H7 (cell line): ENCODE measurements around the gene PPFIA1. TPM values are rescaled to one million over a fixed set of nuclear protein-coding genes. Genes with fewer than 3 reads are reported as not detected.
"Not testable (repeated sequence)": the region's sequence is repeated elsewhere in the genome, so short reads cannot be mapped to it uniquely, and the experiment has no call there.

Source experiments
- DNase-seq: peaks from one replicate; pipeline ENCODE4 v3.0.0; 2012
- H3K27me3 ChIP-seq: 2 replicates; pipeline ENCODE4 v1.6.0; 2011; ENCODE audit warnings: mild to moderate bottlenecking, low read length; ENCODE audit not compliant: control insufficient read depth, insufficient read depth
- H3K36me3 ChIP-seq: replicated peaks from 2 replicates; pipeline ENCODE4 v1.5.1; 2011; ENCODE audit warnings: low read length; ENCODE audit not compliant: control insufficient read depth, insufficient read depth
- H3K4me3 ChIP-seq: 2 replicates; pipeline ENCODE4 v1.5.1; 2011; ENCODE audit warnings: low read depth, mild to moderate bottlenecking, control low read depth, low read length, moderate library complexity; ENCODE audit not compliant: insufficient read depth
- total RNA-seq: library from RNA; depleted of rRNA; stranded (reverse); fragments of >200 nt; shearing (Covaris generic); gene quantifications from 2 replicates; pipeline ENCODE4 v1.2.3, GENCODE V29; 2014

The PPFIA1 gene
- total RNA-seq, 1 experiment from 2014 or later, result 51.5 TPM

DNA sequence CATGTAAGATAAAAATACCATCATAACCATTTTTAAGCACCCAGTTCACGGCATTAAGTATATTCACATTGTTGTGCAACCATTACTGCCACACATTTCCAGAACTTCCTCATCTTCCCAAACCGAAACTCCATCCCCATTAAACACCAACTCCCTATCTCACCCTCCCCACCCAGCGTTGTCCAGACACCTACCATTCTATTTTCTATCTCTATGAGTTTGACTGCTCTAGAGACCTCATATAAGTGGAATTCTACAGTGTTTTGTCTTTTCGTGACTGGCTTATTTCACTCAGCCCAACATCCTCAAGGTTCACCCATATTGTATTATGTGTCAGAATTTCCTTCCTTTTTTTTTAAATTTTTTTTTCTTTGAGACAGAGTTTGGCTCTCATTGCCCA lies 45.2 kb downstream of the PPFIA1 start:
- Histone ChIP-seq H3K36me3 (peaks cover 4% of the 10 kb centered on the region), H3K27me3 (no peaks in the 10 kb centered on the region), H3K4me3 (no peak overlapping the region)
- DNase-seq, result no peak

DNA sequence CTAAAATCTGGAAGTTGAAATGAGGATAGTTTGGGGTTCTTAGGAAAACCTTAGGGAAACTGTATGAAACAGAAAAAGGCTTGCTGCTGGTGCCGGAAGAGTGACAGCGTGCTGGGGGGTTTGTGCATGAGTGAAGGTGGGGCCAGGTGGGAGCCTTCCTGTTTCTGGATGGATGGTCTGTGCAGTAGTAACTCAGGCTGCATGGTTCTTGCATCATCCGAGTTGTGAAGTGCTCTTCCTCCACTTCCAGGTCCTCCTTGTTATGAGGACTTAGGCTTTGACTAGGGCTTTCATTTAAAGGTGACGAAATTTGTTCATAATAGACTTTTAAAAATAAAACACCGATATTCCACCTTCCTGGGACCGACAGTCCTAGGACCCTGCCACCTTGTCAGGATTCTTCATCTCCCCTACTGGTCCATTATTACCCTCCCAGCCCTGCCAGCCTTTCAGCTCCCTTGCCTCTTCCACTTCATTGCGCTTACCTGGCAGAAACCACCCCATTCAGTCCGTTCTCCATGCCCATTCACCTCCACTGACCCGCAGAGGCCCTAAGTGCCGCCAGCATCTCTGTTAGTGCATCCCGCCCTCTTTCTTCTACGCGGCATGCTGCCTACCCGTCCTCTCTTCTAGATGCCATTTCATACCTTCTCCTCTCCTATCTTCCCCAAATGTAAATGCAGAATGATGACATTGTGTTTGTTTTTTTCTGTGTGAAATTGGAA lies 47.3 kb downstream of the PPFIA1 start:
- no peak for DNase-seq
- no peaks in the 10 kb centered on the region for H3K27me3 ChIP-seq
- H3K36me3 ChIP-seq, result peaks cover 9% of the 10 kb centered on the region
- no peak overlapping the region for H3K4me3 ChIP-seq

DNA sequence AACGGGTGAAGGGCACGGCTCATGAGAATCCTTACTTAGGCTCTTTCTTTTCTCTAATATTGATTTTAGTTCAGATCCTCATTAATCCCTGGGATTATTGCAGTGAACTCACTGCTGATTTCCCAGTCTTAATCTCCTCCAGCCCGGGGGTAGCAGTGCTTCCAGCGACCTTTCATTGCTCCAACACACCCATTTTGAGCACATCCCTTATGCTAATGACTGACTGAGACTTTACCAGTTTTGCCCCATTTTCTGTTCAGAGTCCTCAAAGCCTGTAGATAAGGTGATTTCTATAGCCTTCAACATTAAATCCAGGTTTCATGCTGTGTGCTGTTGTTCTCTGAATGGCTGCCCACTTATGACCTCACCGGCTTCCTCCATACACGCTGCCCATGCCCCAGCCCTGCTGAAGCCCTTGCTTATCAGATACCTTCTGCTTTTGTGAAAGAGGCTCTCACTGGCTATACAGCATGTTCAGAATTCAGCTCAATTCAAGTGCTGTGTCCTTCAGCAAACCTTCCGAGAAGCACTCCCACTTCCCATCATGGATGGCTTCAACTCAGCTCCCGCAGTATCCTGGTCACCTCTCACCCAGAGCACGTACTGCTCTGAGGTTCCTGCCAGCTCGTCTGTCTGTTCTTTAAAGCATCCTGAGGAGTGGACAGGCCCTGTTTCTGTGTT lies 49.0 kb downstream of the PPFIA1 start:
- H3K4me3 ChIP-seq, result no peak overlapping the region
- no peak for DNase-seq

DNA sequence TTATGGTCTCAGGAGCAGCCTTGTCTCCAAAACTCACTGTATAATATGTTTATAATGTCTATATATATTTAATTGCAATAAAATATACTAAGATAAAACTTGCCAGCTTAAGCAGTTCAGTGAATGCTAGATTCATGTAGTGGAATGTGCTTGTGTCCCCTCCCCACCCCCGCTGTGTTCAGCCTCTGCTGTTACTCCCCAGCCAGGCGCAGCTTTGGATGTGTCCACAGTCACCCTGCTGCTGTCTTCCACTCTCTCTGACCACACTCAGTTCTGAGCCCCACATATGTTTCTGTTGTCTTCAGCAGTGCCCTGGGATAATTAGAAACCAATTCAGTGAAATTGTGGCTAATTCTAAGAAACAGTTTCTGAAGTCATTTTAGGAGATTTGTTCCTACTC lies 52.2 kb downstream of the PPFIA1 start:
- Histone ChIP-seq H3K27me3 (no peaks in the 10 kb centered on the region), H3K36me3 (peaks cover 18% of the 10 kb centered on the region), H3K4me3 (no peak overlapping the region)
- no peak for DNase-seq

More for the DNA sequence above, 49.0 kb downstream of the PPFIA1 start:
- Histone ChIP-seq H3K27me3 (no peaks in the 10 kb centered on the region), H3K36me3 (peaks cover 12% of the 10 kb centered on the region)

DNA sequence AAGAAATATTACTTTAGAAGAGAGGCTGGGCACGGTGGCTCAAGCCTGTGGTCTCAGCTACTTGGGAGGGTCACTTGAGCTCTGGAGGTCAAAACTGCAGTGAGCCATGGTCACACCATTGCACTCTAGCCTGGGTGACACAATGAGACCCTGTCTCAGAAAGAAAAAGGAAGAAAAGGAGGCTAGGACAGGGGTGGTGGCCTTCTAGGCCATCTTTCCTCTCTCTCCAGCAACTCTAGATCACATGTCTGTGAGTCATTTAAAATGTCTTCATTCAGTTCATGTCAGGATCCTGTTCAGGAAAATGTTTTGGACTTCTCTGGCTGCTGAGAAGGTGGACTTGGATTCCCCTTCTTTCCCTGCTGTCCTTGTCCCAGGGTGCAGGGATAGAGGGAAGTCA lies 53.3 kb downstream of the PPFIA1 start:
- Histone ChIP-seq H3K27me3 (no peaks in the 10 kb centered on the region), H3K36me3 (peaks cover 19% of the 10 kb centered on the region), H3K4me3 (no peak overlapping the region)
- DNase-seq, result no peak

DNA sequence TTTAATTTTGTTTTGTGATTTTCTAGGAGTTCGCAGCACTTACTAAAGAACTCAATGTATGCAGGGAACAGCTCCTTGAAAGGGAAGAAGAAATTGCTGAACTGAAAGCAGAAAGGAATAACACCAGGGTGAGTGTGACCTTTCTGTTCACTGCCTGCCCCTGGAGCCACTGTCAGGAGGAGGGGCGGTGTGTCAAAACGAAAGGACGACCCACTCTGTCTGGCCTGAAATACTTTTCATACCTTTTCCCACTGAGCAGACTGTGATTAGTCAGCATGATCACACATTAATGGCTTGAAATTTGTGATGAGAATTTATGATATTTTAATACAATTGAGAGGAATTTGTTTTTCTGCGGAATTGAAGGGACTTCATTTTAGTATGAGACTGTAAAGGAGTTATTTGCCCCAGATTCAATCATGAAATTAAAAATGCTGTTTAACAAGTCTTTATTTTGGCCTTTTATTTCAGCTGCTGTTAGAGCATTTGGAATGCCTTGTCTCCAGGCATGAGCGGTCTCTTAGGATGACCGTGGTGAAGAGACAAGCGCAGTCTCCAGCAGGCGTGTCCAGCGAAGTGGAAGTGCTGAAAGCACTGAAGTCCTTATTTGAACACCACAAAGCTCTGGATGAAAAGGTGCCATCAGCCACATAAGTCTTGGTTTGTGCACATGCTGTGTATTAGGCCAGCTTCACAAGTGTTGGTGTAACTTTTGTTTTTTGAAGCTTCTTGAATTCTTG lies 54.1 kb downstream of the PPFIA1 start:
- H3K27me3 ChIP-seq, result no peaks in the 10 kb centered on the region
- peaks cover 18% of the 10 kb centered on the region for H3K36me3 ChIP-seq
- DNase-seq, result no peak
- H3K4me3 ChIP-seq, result no peak overlapping the region

DNA sequence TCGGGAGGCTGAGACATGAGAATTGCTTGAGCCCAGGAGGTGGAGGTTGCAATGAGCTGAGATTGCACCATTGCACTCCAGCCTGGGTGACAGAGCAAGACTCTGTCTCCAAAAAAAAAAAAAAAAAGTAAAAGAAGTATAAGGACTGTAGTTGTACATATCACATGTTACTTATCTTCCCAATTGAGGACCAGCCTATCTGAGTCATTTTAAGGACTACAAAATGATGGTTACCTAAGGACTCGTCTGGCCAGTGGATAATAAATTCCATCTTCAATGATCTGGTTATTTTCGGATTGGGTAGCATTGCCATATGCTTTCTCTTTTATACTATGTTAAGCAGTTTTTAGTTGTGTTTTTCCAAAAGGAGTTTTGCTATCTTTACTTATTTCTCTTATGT lies 55.3 kb downstream of the PPFIA1 start:
- peaks cover 18% of the 10 kb centered on the region for H3K36me3 ChIP-seq

DNA sequence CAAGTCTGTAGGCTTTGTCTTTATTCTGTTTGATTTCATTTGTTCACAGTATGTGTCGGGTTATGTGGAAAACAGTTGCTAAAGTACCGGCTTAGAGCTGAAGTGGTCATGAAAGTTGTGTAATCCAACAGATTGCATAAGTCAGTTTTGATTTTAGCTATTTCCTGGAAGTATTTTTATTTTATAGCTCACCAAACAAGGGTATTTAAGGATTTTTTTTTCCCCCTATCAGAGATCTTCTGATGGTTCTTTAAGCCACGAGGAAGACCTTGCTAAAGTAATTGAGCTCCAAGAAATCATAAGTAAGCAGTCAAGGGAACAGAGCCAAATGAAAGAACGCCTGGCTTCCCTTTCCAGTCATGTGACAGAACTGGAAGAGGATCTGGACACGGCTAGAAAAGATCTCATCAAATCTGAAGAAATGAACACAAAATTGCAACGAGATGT lies 55.9 kb downstream of the PPFIA1 start:
- DNase-seq, result no peak
- no peak overlapping the region for H3K4me3 ChIP-seq
- H3K36me3 ChIP-seq, result peaks cover 15% of the 10 kb centered on the region
- no peaks in the 10 kb centered on the region for H3K27me3 ChIP-seq

More for the DNA sequence above, 55.3 kb downstream of the PPFIA1 start:
- DNase-seq, result no peak
- no peak overlapping the region for H3K4me3 ChIP-seq
- H3K27me3 ChIP-seq, result no peaks in the 10 kb centered on the region

DNA sequence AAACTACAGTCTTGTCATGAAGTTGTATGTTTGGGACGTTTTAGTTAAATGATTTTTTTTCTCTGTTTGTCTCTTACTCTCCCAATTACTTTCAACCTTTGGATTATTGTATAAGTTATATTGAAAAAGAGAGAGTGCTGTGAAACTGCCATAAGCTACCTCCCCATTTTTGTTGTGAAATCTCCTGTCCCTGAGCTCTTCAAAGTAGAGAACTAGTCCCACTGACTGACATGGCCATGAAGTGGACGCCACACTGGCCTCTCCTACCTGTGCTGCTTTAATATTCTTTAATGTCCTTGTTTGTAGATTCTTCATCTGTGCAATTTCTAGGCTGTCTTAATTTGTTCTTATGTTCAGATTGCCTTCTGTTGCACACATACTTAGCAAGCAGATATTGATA lies 56.3 kb downstream of the PPFIA1 start:
- H3K27me3 ChIP-seq, result no peaks in the 10 kb centered on the region
- no peak overlapping the region for H3K4me3 ChIP-seq
- H3K36me3 ChIP-seq, result peaks cover 17% of the 10 kb centered on the region
- DNase-seq, result no peak

DNA sequence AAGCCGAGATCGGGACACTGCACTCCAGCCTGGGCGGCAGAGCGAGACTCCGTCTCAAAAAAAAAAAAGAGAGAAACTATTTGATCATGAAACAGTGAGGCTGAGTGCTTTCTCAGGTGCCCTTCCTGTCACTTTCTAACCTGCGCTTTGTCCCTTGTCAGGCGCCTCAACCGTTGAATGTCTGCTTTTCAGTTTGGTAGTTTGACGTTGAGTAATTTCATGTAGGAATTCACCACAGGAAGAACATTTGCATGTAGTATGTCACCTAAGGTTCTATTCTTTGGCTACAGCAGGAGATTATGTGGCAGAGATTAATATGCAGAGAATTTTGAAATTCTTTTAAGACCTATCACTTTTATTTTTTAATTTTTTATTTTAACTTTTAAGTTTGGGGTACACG lies 57.2 kb downstream of the PPFIA1 start:
- H3K36me3 ChIP-seq, result peaks cover 24% of the 10 kb centered on the region
- H3K4me3 ChIP-seq, result no peak overlapping the region
- no peaks in the 10 kb centered on the region for H3K27me3 ChIP-seq
- no peak for DNase-seq

DNA sequence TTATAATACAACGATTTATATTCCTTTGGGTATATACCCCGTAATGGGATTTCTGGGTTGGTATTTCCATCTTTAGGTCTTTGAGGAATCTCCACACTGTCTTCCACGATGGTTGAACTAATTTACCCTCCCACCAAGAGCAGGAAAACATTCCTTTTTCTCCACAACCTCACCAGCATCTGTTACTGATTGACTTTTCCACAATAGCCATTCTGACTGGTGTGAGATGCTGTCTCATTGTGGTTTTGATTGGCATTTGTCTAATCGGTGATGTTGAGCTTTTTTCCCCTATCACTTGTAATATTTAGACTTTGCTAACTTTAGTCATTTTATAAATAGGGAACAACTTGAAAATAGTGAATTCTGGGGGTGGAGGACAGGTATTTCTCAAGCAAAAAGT lies 58.1 kb downstream of the PPFIA1 start:
- Histone ChIP-seq H3K27me3 (no peaks in the 10 kb centered on the region), H3K36me3 (peaks cover 29% of the 10 kb centered on the region), H3K4me3 (no peak overlapping the region)
- no peak for DNase-seq

DNA sequence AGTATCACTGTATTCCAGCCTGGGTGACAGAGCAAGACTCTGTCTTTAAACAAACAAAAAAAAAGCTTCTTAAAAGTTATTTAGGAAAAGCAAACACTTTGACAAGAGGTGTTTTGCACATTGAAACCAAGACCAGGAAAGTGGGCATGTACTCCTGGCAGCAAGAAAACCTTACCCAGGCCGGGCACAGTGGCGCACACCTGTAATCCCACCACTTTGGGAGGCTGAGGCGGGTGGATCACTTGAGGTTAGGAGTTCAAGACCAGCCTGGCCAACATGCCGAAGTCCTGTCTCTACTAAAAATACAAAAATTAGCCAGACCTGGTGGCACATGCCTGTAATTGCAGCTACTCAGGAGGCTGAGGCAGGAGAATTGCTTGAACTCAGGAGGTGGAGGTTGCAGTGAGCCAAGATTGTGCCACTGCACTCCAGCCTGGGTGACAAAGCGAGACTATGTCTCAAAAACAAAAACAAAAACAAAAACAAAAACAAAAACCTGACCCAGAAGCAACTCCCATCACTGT lies 60.9 kb downstream of the PPFIA1 start:
- DNase-seq, H3K27me3 ChIP-seq, H3K4me3 ChIP-seq: not testable (repeated sequence)
- peaks cover 42% of the 10 kb centered on the region for H3K36me3 ChIP-seq

DNA sequence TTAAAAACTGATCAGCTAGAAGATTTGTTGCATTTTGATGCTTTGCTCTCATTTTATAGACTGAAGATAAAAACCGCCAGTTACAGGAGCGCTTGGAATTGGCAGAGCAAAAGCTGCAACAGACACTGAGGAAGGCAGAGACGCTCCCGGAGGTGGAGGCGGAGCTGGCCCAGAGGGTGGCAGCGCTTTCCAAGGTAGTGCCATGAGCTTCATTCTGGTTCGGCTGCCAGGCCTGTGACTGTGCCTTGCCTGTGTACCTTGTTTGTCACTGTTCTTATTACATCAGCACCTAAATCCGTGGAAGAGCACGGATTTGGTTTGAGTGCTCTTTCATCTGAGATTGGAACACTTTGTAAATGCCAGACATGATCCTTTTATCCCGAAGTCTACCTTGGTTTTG lies 61.4 kb downstream of the PPFIA1 start:
- Histone ChIP-seq H3K36me3 (peaks cover 45% of the 10 kb centered on the region), H3K4me3 (no peak overlapping the region), H3K27me3 (no peaks in the 10 kb centered on the region)
- DNase-seq, result no peak

DNA sequence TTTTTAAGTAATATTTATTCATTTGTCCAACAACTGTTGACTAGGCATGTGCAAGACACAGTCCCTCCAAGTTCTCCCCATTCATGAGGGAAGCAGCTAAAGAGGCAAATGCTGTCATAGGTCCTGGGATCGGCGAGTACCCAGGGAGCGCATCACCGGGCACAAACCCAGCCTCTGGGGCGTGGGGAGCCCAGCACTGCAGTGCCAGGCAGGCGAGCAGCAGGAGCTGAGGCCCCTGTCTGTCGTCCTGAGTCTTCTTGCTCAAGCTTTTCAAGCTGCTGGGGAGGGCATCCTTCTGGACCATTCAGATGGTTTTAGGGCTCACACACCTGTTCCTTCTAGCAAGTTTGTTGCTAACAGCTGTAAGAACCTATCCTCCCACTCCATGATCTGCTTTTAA lies 62.1 kb downstream of the PPFIA1 start:
- Histone ChIP-seq H3K4me3 (no peak overlapping the region), H3K36me3 (peaks cover 50% of the 10 kb centered on the region), H3K27me3 (no peaks in the 10 kb centered on the region)
- DNase-seq, result no peak

DNA sequence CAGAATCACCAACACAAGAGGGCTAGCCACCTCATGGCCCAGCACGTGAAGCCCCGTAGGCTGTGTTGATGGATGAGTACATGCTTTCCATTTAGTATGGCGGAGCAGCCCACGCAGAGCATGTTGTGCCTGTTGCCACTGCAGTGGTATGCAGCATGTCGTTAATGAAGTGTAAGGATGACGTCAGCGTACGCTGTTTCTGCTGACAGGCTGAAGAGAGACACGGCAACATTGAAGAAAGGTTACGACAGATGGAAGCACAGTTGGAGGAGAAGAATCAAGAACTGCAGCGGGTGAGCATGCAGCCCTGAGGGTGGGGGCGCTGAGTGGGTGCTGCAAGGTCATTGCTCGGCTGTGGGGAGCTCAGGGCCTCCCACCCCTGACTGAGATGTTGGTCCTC lies 62.8 kb downstream of the PPFIA1 start:
- H3K36me3 ChIP-seq, result peaks cover 54% of the 10 kb centered on the region
- no peaks in the 10 kb centered on the region for H3K27me3 ChIP-seq
- DNase-seq, result no peak
- no peak overlapping the region for H3K4me3 ChIP-seq
